Esophagus muscularis mucosa (tissue), 4 donors: ENCODE measurements around the gene ZNF565. TPM values are rescaled to one million over a fixed set of nuclear protein-coding genes. Genes with fewer than 3 reads are reported as not detected.

Experiments used
- DNase-seq: peaks from one replicate; pipeline ENCODE4 v3.0.0-alpha.2; 2017; ENCODE audit errors: extremely low spot score
- H3K27ac ChIP-seq, 4 donors: fragments of 200-600 bp; sonication (generic); replicated peaks in 1 of 4; 1 replicate in 3 of 4; 2 replicates in 1 of 4; pipeline ENCODE4 v1.5.1; 2016 to 2019; ENCODE audit warnings: mild to moderate bottlenecking in 1 of 4
- H3K27me3 ChIP-seq, 4 donors: fragments of 200-600 bp; sonication (generic); one replicate each; pipeline versions ENCODE4 v1.5.1 to v1.6.0; 2016 to 2019
- H3K36me3 ChIP-seq, 4 donors: fragments of 200-600 bp; sonication (generic); one replicate each; pipeline ENCODE4 v1.5.1; 2016 to 2019
- H3K4me1 ChIP-seq, 4 donors: fragments of 200-600 bp; sonication (generic); one replicate each; pipeline ENCODE4 v1.5.1; 2016 to 2019
- H3K4me3 ChIP-seq, 4 donors: fragments of 200-600 bp; sonication (generic); 1 replicate in 2 of 4; 2 replicates in 2 of 4; pipeline ENCODE4 v1.5.1; 2016 to 2019; ENCODE audit warnings: mild to moderate bottlenecking in 4 of 4, moderate library complexity in 1 of 4
- H3K9me3 ChIP-seq, 4 donors: fragments of 200-600 bp; sonication (generic); 1 replicate in 3 of 4; 2 replicates in 1 of 4; pipeline ENCODE4 v1.5.1; 2016 to 2019
- EP300 ChIP-seq: sonication (generic); formaldehyde crosslinking; IDR thresholded peaks from one replicate; pipeline ENCODE4 v1.6.1; 2017; ENCODE audit warnings: antibody characterized with exemption
- POLR2A ChIP-seq: fragments of 450-650 bp; IDR thresholded peaks from one replicate; pipeline ENCODE4 v1.6.1; 2017; ENCODE audit warnings: antibody characterized with exemption, moderate library complexity, mild to moderate bottlenecking, low read depth
- POLR2AphosphoS5 ChIP-seq, 2 donors: sonication (generic); formaldehyde crosslinking; IDR thresholded peaks; one replicate each; pipeline ENCODE4 v1.6.1; 2017; ENCODE audit warnings: antibody characterized with exemption in 2 of 2
- WGBS: methylation state at CpG from one replicate; pipeline ENCODE4 v1.1.5; 2018; 5-methylcytosine and 5-hydroxymethylcytosine counted together
- intact Hi-C: fragments of 100-400 bp; cut with DNase I; formaldehyde crosslinking; loops from one replicate; pipeline ENCODE4 v1.15.1; 2023
- total RNA-seq, 4 donors: library from RNA; depleted of rRNA; stranded (reverse); fragments of >200 nt; gene quantifications; one replicate each; pipeline versions ENCODE4 v1.1.0 to v1.2.1, GENCODE V29; 2016
- TF ChIP-seq, protein P1 (sequence below), 3 experiments: fragments of 200-600 bp in 2 of 3; fragments of 450-650 bp in 1 of 3; sonication (generic) in 2 of 3; IDR thresholded peaks; one replicate each; pipeline ENCODE4 v1.5.1; 2017 to 2019; ENCODE audit warnings: antibody characterized with exemption in 3 of 3, mild to moderate bottlenecking in 2 of 3, moderate library complexity in 1 of 3

ZNF565 gene
- total RNA-seq, 4 donors from 2014 or later, result 4.6 to 5.7 (median 5.1) TPM

DNA sequence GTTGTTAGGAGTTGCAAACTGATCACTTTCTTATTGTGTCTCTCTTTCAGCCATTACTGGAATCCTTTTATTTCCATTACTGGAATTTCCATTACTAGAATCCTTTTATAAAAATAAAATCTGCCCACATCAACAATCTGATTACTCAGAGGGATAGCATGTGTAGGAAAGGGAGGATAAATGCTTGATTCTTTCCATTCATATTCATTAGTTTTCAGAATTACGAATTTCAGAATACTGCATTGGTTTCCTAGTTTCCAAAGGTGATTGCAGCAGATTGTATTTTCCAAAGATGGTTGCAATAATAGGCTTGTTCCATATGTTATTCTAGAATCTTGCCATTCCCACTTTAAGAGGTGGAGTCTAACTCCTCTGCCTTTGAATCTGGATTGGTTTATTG is 37.6 kb upstream of the ZNF565 start:
- Histone ChIP-seq H3K4me1 (peaks cover 0 to 7% (median 2%) of the 10 kb centered on the region in 4 donors), H3K4me3 (no peak overlapping the region), H3K9me3 (no peaks in the 10 kb centered on the region), H3K27ac (no peak overlapping the region), H3K27me3 (no peaks in the 10 kb centered on the region), H3K36me3 (no peaks in the 10 kb centered on the region)
- WGBS, result 76% methylated on average over 1 of the region's 1 CpG
- intact Hi-C loops, result no loop called here
- no peak for DNase-seq
- TF ChIP-seq POLR2A, result no peak
- no peak for TF ChIP-seq EP300
- TF ChIP-seq, protein P1, sequence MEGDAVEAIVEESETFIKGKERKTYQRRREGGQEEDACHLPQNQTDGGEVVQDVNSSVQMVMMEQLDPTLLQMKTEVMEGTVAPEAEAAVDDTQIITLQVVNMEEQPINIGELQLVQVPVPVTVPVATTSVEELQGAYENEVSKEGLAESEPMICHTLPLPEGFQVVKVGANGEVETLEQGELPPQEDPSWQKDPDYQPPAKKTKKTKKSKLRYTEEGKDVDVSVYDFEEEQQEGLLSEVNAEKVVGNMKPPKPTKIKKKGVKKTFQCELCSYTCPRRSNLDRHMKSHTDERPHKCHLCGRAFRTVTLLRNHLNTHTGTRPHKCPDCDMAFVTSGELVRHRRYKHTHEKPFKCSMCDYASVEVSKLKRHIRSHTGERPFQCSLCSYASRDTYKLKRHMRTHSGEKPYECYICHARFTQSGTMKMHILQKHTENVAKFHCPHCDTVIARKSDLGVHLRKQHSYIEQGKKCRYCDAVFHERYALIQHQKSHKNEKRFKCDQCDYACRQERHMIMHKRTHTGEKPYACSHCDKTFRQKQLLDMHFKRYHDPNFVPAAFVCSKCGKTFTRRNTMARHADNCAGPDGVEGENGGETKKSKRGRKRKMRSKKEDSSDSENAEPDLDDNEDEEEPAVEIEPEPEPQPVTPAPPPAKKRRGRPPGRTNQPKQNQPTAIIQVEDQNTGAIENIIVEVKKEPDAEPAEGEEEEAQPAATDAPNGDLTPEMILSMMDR (IDR thresholded peaks at IDR 0.05), result no peak
- TF ChIP-seq POLR2AphosphoS5 (IDR thresholded peaks at IDR 0.05), result no peak

DNA sequence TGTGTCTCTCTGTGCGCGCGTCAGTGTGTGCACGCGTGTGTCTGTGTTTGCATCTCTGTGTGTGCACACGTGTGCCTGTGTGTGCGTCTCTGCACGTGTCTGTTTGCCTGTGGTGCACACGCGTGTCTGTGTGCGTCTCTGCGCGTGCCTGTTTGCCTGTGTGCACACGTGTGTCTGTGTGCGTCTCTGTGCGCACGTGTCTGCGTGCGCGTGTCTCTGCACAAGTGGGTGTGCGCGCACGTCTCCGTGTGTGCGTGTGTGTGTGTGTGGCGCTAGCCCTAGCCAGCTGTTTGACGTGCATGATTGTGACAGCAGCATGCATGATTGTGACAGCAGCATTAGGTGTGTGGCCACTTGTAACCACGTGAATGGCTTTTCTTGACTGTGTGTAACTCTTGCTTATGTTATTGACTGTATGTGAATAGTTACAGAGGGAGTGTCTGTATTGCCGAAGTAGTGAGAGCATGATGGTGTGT is 31.6 kb upstream of the ZNF565 start:
- H3K4me3 ChIP-seq, result peak overlapping the region; percentile 41 to 59 (median 53)
- H3K27ac ChIP-seq, result no peak overlapping the region

DNA sequence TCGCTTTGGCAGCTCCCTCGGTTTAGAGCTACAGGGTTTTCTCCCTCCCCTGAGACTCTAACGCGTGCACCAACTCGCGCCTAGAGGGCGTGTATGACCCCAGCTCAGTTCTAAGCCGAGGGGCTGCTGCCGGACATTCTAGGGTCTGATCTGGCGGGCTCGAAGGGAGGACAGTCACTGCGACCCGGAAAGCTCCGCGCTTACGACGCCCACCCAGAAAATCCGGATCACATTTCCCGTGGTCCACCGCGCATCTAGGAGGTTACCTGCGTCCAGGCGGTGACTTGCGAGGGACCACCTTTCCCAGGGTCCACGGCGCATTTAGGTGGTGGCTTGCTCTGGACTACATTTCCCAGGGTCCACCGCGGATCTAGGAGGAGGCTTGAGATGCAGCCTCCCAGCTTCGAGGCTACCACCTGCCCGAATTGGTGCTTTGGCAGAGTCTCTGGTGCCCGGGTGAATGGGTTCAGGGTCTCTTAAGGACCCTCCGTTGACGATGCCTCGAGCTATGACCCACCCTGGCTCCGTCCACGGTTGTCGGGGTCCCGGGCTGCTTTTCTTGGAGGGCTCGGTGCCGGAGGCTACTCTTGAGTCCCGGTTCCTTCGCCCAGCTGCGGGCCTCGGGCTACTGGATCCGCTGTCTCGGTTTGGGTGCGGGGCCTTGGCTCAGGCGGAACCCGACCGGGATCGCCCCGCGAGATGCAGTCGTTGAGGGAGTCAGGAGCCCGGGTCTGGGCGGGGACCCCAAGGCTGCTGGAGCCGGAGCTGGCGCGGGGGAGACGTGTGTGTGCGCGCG is 30.9 kb upstream of the ZNF565 start:
- Histone ChIP-seq H3K36me3 (peaks cover 0 to 2% (median 0%) of the 10 kb centered on the region in 4 donors), H3K9me3 (no peaks in the 10 kb centered on the region), H3K27me3 (peaks cover 0 to 9% (median 0%) of the 10 kb centered on the region in 4 donors), H3K27ac (no peak overlapping the region), H3K4me1 (peaks cover 10 to 18% (median 17%) of the 10 kb centered on the region in 4 donors), H3K4me3 (peak overlapping the region; percentile 41 to 59 (median 53))
- DNase-seq, result no peak
- intact Hi-C loops, result no loop called here
- WGBS, result 1% methylated on average over 10 of the region's 63 CpGs
- TF ChIP-seq, protein P1 (IDR thresholded peaks at IDR 0.05), result no peak
- TF ChIP-seq POLR2AphosphoS5 (IDR thresholded peaks at IDR 0.05) (no peak), EP300 (no peak), POLR2A (no peak)

More for the DNA sequence above, 31.6 kb upstream of the ZNF565 start:
- DNase-seq, result no peak
- TF ChIP-seq EP300 (no peak), POLR2A (no peak), POLR2AphosphoS5 (IDR thresholded peaks at IDR 0.05) (no peak)
- TF ChIP-seq, protein P1 (IDR thresholded peaks at IDR 0.05), result no peak
- H3K4me1 ChIP-seq, result peaks cover 10 to 18% (median 17%) of the 10 kb centered on the region in 4 donors
- intact Hi-C loops, result no loop called here
- 12% methylated on average over 25 of the region's 29 CpGs for WGBS
- H3K27me3 ChIP-seq, result peaks cover 0 to 9% (median 0%) of the 10 kb centered on the region in 4 donors
- H3K9me3 ChIP-seq, result no peaks in the 10 kb centered on the region
- H3K36me3 ChIP-seq, result no peaks in the 10 kb centered on the region

DNA sequence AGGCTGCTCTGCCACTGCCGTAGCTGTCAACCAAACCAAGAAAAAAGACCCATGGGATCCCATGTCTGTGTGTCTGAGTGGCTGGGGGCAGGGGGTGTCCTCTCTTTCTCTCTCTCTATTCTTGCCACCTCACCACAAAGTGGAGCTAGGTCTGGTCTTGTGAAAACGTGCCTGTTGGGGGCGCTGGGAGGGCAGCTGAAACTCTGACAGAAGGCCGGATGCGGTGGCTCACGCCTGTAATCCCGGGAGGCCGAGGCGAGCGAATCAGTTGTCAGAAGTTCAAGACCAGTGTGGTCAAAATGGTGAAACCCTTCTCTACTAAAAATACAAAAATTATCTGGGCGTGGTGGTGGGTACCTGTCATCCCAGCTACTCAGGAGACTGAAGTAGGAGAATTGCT is 29.6 kb upstream of the ZNF565 start:
- no peak overlapping the region for H3K27ac ChIP-seq
- peaks cover 0 to 9% (median 0%) of the 10 kb centered on the region in 4 donors for H3K27me3 ChIP-seq
- DNase-seq, result no peak
- peaks cover 10 to 18% (median 17%) of the 10 kb centered on the region in 4 donors for H3K4me1 ChIP-seq
- TF ChIP-seq EP300, result no peak
- TF ChIP-seq POLR2A, result no peak
- TF ChIP-seq POLR2AphosphoS5 (IDR thresholded peaks at IDR 0.05), result no peak
- TF ChIP-seq, protein P1 (IDR thresholded peaks at IDR 0.05), result no peak
- intact Hi-C loops, result no loop called here
- no peak overlapping the region for H3K4me3 ChIP-seq
- H3K9me3 ChIP-seq, result no peaks in the 10 kb centered on the region
- H3K36me3 ChIP-seq, result peaks cover 0 to 13% (median 8%) of the 10 kb centered on the region in 4 donors
- 76% methylated on average over 11 of the region's 11 CpGs for WGBS
